HG02571 (cell line): Measurements from ENCODE around the gene NOS1AP.

Source experiments
- ATAC-seq: cut with Tn5 transposase; IDR thresholded peaks from one replicate; pipeline ENCODE4 v1.9.1; 2021; ENCODE audit warnings: mild to moderate bottlenecking, moderate library complexity; ENCODE audit not compliant: unreplicated experiment

The NOS1AP gene

DNA sequence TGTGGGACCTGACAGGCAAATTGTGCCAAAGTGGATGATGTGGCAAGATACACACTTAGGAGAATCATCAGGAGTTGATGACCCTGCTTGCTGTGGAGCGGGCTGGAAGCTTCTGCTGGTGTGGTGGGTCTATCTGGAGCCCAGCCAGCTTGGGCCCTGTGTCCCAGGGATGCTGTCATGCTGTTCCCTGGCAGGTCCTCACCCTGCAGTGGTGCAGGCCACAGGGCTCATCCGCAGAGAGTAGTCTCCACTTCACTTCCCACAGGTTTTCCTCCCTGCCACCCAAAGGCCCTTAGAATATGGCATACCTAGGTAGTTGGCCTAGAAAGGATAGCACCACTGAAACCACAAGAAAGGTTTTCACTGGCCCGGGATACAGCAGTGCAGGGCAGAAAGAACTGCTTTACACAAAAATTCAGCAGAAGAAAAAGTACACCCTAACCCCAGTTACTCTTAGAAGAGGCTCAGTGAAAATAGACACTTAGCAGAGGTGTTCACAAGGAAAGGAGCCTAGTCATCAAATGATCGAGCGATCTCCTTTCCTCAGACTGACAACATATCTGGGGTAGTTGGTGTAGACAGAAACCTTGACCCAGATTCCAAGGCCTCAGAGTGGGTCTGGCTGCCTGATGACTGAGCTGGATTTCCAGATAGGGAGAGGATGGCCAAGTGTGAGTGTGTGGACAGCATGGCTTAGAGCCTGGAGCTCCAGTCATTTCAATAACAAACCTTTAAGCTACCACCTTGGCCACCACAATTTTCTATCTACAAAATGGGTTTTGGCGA lies 310.8 kb downstream of the NOS1AP start:
- ATAC-seq, result no peak

- no peak for ATAC-seq
Measured at GRCh38 chr1:162381383-162381782, 311.9 kb downstream of the NOS1AP start, which contains the start of gene C1orf226. Gene C1orf226 (plus strand): TSS chr1:162381728. CDS start chr1:162381902, 174 bp downstream.

- no peak for ATAC-seq
Measured at GRCh38 chr1:162381941-162382750, 312.7 kb downstream of the NOS1AP start.

DNA sequence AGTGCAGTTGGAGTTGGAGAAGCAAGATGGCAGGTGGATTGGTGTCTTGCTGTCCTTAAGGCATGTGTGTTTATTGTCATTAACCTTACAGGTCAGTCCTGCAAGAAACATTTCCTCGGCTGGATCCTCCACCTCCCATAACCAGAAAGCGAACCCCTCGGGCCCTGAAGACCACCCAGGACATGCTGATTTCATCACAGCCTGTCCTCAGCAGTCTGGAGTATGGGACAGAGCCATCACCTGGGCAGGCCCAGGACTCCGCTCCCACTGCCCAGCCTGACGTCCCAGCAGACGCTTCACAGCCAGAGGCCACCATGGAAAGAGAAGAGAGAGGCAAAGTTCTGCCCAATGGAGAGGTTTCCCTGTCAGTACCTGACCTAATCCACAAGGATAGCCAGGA lies 313.6 kb downstream of the NOS1AP start:
- no peak for ATAC-seq

- ATAC-seq, result no peak
Measured at GRCh38 chr1:162383516-162383915, 314.0 kb downstream of the NOS1AP start.

DNA sequence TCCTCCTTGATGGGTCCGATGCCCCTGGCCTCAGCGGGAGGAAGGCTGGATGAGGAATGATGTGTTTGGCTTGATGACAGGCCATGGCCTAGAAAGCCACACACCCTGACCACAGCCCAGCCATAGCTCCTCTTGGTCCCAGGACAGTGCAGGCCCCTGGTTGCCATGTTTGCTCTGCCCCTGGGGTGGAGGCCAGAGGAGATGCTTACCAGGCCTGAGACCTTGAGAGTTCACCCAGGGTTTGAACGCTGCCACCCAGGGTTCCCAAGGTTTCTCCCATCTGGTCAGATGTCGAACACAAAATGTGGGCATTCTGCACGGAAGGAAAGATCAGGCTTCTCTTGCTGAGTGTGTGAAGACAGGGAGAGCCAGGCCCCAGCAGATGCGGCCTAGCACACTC lies 314.6 kb downstream of the NOS1AP start:
- no peak for ATAC-seq

DNA sequence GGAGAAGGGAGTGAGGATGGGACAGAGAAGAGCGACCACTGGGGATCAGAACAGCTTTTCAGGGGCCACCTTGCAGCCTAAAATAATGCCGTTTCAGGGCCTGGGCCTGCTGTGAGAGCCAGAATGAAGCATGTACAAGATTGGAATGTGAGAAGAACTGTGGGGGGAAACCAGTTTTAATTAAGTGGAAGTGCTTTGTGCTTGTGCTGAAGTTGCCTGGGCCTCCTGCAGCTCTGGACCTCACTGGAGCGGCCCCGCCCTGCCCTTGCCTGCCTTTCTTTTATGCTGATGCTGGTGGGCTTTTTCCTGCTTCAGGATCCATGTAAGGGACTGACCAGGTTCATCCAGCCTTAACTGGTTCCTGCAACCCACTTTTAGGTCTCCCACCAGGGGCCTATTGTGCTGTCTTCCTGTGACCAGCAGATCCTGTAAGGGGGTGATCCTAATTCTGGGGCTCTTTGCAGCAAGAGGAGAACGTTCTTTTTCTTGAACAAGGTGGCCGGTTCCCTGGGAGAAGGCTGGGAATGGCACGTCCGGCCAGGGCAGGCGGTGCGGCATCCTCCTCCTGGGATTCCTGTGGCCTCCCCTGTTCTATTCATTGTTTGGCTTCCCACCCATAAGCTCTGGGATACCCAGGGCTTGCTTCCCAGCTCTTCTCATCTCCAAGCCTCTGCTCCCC lies 315.2 kb downstream of the NOS1AP start:
- no peak for ATAC-seq

DNA sequence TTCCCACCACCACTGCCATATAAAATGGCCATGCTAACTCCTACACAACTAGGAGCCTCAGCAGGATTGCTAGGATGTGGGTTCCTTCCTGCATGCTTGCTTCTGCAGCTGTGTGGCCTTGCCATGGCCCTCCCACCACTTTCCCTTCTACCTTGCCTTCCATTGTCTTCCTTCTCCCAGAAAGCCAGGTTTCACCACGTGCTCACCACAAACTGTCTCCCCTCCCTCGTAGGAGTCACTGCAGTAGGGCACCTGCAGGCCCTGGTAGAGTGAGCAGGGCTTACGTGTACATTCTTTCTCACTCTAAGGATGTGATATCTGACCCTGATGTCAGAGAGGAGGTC lies 315.8 kb downstream of the NOS1AP start:
- no peak for ATAC-seq

GRCh38 chr1:162385702-162386101 lies 316.2 kb downstream of the NOS1AP start:
- no peak for ATAC-seq

DNA sequence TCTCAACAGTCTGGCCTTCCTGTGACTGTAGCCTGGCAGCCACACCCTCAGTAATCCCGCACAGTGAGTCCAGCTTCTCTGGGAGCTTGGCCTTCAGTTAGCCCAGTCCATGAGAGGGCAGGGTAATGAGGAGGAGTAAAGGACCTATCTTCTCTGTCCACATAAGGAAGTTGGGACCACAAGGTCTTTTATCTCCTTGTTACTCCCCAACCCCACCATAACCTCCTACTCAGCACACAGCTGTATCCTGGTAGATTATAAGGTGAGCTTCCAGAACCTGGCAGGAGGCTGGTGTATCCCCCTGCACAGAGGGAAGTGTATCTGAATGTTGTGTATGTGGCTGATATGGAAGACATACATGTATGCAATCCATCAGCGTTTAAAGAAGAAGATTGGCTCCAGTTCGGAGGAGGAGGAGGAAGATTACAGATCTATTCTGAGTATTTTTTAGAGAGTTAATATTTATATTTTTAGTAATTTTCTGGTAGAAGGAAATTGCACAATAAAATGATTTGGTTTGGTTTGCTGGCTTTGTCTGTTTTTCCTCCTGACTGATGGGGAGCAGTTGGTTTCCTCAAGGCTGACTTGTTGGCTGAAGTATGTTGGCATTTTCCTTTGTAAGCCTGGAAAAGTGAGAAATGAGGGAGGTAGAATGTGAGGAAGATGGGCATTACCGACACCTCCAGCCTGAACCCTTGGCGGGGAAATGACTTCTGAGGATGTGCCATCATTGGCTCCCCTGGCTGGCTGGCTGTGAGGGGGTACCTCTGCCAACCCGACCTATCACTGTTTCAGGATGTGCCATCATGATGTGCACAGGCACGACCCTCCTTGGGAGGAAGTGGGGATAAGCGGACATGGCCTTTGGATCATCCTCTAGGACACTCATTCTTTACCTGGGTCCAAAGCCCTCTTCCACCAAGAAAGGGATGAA lies 317.1 kb downstream of the NOS1AP start:
- no peak for ATAC-seq

DNA sequence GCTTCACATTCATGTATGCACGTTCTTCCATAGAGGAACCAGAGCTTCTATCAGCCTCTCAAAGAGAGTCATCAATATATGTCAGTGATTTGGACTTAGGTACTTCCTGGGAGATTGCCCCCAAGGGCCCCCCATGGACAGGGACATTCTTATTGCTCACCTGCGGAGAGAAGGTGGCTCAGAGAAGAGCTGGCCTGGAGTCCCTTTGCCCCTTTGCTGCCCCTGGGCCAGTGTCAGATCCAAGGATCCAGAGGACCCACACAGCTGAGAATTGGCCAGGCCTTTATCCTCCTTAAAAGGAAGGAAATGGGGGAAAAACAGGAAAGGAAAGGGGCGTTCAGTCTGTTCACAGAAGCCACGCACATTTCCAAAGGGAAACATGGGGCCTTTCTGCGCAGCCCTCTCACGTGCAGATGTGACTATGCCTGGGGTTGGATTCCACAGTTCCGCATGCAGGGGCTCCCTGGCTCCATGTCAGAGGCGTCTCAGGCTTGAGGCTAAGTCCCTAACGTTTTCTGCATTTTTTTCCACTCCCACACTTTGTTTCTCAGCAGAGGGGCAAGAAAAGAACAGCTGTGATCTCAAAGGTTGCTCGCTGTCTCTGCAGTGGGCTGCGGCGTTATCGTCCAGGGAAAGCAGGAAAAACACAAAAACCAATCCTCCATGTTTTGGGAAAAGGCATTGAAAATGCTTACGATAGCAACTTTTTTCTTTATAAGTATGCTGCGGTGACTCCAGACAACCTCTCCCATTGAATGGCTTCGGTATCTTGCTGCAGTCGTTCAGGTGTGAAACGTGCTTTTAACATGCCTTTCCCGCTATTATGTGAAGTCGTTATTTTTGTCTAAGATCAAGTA lies 318.0 kb downstream of the NOS1AP start:
- no peak for ATAC-seq

GRCh38 chr1:162388083-162388594 lies 318.6 kb downstream of the NOS1AP start:
- ATAC-seq, result no peak

DNA sequence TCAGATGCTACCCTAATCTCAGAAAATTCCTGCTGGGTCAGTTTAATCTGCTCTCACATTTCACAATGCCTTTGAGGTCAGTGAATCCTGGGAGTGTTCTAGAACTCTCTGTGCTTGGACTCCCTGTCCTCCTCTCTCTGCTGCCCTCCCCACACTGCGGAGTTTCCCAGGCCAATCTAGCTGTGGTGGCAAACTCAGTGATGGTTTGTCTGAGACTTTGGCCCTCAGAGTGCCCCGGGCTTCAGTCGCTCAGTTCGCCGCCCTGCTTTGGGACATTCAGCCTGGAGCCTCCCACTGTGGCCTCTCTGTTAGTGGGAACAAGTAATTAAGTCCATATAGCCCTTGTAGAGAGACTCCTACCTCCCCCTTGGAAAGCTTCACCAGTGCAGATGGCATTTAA lies 319.1 kb downstream of the NOS1AP start:
- no peak for ATAC-seq

DNA sequence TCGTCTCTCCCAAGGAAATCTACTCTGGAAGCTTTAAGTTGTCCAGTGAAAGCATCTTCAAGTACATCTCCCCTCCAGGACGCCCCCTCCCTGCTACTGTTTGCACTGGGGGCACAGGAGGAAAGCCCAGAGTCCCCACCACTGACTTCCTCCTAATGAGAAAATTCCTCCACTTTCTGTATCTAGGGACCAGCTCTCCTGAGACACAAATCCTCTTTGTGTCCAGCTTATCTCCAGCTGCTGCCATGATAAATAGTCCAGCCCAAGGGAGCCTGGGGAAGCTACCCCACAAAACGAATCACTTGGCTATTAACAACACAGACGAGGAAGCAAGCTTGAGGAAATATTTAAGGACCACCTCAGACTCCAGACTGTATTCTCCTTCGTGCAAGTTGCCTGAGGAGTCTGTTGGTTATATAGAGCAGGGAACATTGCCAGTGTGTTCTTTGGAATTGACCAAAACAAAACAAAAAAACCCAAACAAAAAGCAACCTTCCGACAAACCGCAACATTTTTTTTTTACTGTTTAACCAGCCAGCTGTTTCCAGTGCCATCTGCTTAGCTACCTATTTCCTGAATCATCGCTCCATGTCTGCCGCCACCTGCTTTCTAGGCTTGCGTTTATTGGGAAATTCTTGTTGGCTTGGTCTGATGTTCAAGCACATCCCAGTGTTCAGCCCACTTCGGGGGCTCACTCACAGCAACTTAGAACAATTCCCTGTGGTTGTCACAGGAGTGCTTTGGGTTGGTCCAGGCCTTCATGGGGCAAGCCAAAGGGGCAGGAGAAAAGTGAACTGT lies 319.7 kb downstream of the NOS1AP start:
- no peak for ATAC-seq

- no peak for ATAC-seq
Measured at GRCh38 chr1:162389971-162390370, 320.5 kb downstream of the NOS1AP start.

DNA sequence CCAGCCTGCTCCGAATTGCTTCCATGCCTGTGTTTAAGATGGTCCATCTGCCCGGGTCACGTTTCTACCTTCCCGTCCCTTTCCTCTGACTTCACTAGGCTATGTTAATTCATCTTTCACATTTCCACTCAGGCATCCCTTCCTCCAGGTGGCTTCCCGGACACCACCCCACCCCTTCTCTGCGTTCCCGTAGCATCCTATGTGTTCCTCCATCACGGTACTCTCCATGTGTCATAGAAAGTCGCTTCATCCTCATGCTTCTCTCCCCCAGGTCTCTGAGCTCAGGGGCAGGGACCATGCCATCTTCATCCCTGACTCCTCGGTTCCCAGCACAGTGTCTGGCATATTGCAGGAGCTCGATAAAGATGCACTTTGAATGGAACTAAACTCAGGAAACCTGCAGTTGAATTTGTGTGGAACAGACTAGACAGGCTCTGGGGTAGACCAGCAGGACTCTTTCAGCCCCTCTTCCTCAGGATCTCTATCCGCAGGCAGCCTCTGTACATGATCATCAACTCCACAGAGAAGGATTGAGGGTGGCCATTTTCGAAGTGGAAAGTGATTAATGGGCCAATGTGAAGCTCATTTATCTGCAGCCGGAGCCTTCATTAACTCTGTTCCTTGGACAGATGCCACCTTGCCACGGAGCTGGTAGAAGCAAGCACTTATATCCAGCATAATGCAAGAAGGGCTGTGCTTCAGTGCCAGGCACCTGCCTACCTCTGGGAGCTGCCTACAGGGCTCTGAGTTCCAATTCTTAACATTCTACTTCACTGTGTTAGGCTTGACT lies 321.1 kb downstream of the NOS1AP start:
- ATAC-seq, result no peak

DNA sequence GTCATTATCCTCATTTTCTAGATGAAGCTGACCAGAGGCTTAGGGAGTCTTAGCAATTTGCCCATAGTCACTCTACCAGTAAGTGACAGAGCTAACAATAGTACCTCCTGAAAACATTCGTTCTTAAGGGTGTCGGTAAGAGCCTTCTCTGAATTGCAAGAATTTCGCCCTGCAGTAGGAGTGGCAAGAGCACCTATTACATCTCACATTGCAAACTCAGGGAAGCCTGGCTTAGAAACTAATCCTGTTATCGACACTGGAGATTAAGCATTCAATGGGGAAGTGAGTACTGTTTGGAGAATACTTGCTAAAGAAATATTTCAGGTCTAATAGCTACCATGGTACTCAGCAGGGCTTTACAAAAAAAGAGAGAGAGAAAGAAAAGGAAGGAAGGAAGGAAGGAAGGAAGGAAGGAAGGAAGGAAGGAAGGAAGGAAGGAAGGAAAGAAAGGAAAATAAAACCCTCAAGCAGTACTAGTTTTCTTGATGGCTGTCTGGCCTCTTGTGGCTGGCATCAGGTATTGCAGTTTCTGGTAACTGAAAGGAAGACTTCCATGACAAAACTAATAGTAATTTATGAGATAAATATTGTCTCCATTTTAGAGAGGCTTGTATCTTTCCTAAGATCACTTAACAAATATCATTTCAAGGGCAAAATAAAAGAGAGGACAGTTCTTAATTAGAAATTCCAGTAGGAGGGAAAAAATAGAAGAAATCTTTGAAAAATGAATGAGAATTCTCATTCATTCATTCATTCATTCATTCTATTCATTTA lies 322.5 kb downstream of the NOS1AP start:
- no peak for ATAC-seq
